Raji (cell line): ENCODE data around the gene RTN4R.

Experiments used
- POLR2A ChIP-seq: IDR thresholded peaks from 2 replicates; pipeline ENCODE4 v1.6.1; 2011; ENCODE audit warnings: low read depth, low read length, control low read depth; ENCODE audit not compliant: insufficient read depth

The RTN4R gene

DNA sequence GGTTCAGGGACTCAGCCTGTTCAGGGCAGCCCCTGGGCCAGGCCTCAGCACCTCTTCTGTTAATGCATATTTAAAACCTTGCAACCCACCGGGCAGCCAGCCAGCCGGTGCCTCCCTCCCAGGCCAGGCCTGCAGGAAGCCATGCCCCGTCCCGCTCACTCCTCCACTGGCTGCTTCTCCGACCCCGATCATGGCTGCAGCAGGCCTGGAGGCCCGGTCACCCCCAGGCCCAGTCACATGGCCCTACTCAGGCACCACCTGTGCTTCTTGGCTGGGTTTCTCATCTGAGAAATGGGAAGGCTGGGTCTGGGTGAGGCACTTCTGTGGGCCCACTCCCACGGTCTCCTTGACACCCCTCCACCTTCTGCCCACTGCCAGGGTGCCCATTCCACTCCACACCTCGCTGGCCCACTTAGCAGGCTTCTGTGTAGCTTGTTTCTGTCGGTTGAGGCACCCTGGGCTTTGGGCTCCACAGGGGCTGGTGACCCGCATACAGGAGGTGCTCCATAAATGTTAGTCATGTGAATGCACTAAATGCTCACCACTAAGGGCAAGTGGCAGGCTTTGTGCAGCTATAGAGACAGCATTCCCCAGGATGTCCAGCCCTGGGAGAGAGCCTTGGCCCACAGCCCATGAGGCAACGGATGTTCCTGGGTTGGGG is 11.4 kb downstream of the RTN4R start:
- no peak for TF ChIP-seq POLR2A

DNA sequence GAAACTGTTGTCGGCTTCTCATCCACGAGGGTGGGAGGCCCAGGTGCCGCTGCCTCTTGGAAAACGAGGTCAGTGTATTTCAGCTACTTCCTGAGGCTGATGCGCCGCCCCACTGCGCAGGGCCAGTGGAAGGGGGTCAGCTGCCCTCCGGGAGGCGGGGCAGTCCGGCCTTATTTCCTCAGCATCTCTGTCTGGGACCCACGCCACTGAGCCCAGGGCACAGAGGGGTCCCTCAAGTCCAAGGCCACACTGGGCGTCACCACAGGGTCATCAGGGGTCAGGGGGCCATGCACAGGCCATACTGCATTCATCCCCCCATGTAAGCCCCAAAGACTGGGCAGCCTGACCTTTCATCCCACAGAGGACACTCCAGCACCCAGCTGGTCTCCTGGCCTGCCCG is 12.1 kb downstream of the RTN4R start:
- no peak for TF ChIP-seq POLR2A

DNA sequence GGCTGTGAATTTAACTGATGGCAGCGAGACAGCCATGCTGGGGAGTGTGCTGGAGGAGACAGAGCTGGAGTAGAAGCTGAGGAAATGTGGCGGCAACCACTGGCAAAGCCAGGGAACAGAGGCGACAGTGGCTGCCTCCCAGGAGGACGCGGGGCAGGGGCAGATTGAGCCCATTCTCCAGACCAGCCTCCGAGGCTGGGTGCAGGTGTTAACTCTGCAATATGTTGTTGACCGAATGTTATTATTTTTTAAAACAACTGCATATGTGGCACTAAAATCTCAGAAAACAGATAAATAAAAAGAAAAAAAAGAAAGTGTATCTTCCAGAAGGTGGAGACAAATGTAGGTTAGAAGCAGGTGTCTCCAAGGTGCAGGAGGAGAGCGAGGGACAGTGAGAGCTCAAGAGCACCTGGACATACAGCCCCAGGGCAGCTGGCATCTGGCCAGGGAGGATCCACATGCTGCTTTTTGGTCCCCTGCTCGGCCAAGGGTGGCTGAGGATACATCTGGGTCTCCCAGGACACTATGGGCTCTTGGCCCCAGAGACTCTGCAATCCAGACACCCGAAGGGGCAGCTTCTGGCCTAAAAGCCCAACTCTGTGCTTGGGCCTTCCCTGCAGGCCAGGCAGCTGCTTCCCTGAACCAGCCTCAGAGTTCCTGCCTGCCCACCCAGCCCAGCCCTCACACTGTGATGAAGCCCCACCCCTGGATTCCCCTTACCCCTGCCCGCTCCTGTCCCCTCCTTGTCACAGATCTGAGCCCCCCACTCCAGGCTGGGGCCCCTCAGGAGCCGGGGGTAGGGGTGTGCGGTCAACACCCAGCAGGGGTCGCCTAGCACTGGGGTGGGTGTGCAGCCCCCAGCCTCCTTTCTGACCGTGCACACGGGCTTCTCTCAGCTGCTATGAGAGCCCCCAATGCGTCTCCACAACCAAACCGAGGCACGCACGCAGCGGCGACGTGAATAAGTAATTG is 12.9 kb downstream of the RTN4R start:
- TF ChIP-seq POLR2A = no peak

DNA sequence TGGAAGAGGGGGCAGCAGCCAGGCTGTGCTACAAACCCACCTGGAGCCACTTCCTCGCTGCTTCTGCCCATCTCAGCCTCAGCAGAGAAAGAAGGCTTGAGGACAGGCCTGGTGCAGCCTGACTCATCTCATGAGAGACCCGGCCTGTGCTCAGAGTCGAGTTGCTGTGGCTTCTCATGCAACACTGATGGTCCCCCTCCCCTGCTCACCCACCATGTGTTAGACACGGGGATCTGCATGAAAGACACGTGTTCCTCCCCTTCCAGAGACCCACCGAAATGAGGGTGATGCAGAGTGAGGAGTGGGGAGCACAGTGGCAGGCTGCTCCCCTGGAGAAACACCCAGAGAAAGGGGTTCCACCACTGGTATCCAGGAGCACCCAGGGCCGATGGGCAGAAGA is 15.0 kb downstream of the RTN4R start:
- no peak for TF ChIP-seq POLR2A

DNA sequence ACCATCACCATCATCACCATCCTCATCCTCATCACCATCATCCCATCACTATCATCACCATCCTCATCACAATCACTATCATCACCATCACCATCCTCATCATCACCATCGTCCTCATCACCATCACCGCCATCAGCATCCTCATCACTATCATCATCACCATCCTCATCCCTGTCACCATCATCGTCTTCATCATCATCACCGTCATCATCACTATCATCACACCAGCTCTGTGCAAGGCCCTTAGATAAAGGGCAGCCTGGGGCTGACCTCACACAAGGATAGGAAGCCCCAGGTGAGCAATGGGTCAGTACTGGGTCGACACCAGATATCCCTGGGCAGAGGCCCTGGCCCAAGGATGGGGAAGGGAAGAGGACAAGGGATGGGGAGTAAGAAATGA is 16.1 kb downstream of the RTN4R start:
- no peak for TF ChIP-seq POLR2A

DNA sequence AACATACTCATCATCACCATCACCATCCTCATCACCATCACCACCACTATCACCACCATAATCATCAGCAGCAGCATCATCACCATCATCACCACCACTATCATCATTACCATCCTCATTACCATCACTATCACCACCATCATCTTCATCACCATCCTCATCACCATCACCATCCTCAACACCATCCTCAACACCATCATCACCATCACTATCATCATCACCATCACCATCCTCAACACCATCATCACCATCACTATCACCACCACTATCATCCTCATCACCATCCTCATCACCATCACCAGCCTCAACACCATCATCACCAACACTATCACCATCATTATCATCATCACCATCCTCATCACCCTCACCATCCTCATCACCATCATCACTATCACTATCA is 16.6 kb downstream of the RTN4R start:
- no peak for TF ChIP-seq POLR2A

DNA sequence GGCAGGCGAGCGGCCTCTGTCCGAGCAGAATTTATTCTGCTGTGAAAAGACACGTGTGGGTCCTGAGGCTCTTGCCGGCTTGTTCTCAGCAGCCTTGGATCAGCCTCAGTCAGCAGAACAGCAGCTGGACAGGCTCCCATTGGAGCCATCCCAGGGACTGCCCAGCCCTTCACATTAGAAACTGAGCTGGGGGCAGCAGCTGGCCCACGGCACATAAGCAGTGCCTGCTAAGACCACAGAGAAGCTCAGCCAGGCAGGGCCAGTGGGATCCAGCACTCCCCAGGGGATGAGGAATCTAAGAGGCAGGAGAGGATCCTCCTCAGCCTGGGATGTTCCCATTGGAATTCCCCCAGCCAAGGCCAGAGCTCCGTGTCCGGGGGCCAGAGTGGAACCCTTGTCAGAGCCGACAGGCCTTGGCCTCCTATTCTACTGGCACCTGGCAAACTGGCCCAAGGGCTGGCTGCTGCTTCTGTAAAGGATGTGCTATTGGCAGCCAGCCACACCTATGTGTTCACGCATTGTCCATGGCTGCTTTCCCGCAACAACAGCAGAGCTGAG is 18.2 kb downstream of the RTN4R start:
- TF ChIP-seq POLR2A = no peak

DNA sequence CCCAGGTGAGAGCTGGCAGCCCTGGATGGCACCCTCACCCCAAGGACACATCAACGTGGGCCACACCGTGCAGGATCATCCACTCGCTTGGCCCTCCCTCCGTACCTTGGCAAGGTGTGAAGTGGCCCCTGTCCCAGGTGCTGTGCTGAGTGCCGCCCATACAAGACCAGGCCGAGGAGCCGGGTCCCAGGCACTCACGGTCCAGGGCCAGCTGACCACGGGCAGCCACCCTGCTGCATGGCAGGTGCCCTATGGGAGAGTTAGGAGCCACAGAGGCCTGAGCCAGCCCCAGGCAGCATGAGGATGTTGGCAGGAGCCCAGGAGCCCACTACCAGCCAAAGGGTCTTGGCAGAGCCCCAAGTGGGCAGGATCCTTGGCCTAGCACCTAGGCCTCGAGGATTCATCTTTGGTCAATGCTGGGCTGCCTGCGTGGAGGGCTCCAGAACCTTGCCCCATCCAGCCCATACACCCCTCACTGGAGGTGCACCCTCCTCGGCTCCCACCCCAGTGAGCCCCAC is 19.6 kb downstream of the RTN4R start:
- no peak for TF ChIP-seq POLR2A

DNA sequence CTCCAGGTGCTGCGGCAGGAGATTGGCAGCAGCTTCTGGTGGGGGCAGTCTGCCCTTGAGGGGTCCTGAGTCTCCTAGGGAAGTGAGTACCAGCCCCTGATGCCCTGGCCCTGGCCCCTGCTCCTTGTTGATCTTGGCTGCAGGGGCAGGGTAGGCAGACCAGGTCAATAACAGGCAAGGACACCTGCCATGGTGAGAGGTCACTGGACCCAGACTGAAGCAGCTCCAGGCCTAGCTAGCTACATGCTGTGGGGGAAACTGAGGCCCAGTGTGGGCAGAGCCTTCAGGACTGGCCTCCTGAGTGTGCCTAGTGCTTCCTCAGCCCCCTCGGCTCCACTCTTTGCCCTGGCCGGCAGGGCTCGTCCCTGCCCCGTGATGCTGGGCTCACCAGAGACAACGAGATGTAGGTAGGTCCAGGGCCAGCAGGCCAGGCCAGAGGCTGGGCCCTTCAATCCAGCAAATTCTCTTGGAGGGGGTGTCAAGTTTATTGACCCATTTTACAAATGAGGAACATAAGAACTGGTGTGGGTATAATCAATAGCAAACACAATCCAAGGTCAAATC is 20.4 kb downstream of the RTN4R start:
- TF ChIP-seq POLR2A = no peak

DNA sequence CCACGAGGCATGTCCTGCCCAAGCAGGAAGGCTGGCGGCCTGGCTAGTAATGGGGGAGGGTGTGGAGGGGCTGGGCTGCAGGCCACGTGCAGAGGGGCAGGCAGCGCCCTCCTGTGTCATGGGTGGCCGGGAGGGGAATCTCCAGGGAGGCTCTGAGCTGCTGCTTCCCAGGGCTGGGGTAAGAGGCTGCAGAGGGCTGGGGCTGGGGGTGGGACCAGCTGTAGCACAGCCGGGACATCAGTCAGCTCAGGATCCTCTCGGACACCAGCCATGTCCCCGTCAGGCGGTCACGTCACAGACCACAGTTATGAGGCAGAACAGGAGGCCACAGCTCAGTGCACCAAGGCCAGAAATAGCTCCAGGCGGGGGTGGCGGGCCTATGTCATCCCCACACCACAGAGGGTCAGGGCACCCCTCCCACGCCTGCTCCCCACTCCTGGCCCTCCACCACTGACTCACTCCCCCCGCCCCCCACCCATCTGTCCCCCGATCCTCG is 21.1 kb downstream of the RTN4R start:
- TF ChIP-seq POLR2A = no peak

DNA sequence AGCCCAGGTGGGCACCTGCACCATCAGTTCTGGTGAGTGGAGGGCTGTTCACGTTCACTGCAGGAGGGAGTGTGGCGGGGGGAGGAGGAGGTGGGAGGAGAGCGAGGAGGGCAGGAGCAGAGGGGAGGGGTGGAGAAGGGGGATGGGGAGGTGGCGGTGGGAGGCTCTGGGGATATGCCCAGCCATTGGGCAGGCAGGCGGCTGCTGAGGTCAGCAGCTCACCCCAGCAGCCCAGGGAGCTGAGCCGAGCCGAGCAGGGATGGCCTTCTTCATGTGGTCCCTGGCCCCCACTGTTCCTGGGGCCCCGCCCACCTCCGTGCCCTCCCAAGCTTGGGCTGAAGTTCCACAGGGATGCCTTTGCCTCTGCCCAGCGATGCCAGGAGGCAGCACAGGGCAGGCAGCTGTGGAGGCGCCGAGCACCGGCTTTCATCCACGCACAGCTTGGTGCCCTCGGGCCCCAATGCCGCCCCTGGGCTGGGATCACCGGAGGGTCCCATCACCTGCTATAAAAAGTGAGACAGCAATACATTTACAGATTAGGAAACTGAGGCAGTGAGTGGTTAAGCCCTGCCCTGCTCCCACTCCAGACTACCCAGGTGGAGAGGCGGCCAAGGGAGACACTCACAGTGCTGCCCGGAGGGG is 21.6 kb downstream of the RTN4R start:
- no peak for TF ChIP-seq POLR2A

DNA sequence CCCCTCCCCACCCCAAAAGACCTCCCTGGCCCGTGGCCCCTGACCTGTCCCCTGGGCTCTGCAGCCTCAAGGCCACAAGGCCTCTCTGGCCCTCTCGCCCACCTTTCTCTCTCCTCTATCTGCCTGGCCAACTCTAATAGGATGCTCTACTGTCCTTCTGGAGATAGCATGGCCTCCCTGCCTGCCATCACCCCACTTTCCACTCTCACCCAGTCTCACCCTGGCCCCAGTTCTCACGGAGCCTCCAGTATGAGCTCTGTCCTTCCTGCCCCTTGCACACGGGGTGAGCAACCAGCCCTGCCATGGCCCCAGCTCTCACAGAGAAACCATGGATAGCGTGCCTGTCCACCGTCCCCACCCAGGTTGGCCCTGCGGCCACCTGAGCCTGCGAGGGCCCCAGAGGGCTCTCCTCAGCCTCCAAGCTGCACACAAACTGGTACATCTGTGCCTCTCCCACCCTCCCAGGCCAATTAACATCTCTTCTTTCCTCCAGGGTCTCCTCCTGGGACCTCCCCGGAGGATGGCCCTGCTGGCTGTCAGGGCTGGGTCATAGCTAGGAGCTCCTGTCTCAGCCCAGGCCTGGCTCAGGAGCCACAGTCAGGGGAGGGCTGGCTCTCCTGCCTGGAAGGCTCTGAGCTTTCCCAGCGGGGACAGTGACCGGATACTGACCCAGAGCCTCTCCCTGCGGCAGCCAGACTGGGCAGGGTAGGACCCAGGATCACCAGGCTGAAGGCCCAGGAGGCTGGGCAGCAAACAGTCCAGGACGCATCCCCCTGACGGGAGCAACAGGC is 22.3 kb downstream of the RTN4R start:
- no peak for TF ChIP-seq POLR2A

DNA sequence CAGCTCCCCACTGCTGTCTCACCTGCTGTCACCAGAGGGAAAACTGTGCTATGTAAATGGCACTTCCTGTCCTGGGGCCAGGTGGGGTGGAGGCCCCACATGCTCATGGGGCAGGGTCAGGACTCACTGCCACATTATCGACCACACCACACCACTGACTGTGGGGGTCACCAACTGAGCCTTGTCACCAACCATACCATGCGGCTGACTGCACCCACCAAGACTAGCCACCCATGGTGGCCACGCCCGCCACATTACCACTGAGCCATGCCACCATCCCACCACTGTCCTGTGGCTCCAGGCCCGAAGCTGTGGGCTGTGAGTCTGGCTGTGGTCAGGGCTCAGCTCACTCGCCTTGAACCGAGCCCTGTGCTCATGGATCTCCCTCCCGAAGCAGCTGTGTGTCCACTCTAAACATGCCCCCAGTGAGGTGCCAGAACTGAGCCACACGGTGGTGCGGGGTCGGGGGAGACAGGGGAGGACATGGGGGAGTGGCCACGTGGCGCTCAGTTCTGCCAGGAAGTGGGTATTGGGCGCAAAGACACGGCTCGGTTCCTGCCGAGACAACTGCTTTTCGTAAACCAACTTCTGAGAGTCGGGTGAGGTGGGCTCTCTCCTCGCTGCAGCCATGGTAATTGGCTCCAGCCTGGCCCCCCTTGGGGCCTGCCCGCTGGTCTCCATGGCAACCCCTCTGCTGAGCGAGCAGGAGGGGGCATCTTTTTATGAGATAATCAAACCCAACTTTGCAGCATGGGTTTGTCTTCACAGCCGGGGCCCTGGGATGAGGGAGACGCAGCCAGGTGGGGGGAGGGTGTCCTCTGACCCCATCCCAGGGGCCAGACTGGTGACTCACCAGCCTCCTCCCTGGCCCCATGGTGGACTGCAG is 23.2 kb downstream of the RTN4R start:
- TF ChIP-seq POLR2A = no peak
